KOPT-K1 (cell line): ENCODE data around the gene ACO2.
"Not testable (repeated sequence)": the region's sequence is repeated elsewhere in the genome, so short reads cannot be mapped to it uniquely, and the experiment has no call there.

Source experiments
- H3K27ac ChIP-seq: fragments of 200-600 bp; sonication (generic); 2 replicates; pipeline ENCODE4 v1.5.1; 2016; ENCODE audit warnings: antibody characterized with exemption, mild to moderate bottlenecking, low read depth, low read length; ENCODE audit not compliant: poor library complexity, severe bottlenecking
- H3K36me3 ChIP-seq: fragments of 200-600 bp; sonication (generic); 2 replicates; pipeline ENCODE4 v1.5.1; 2017; ENCODE audit warnings: antibody characterized with exemption, mild to moderate bottlenecking, low read length, moderate library complexity; ENCODE audit not compliant: insufficient read depth
- H3K9me3 ChIP-seq: fragments of 200-600 bp; sonication (generic); 2 replicates; pipeline ENCODE4 v1.5.1; 2017; ENCODE audit warnings: antibody characterized with exemption, low read length, mild to moderate bottlenecking; ENCODE audit not compliant: insufficient read depth, poor library complexity, severe bottlenecking

The ACO2 gene

DNA sequence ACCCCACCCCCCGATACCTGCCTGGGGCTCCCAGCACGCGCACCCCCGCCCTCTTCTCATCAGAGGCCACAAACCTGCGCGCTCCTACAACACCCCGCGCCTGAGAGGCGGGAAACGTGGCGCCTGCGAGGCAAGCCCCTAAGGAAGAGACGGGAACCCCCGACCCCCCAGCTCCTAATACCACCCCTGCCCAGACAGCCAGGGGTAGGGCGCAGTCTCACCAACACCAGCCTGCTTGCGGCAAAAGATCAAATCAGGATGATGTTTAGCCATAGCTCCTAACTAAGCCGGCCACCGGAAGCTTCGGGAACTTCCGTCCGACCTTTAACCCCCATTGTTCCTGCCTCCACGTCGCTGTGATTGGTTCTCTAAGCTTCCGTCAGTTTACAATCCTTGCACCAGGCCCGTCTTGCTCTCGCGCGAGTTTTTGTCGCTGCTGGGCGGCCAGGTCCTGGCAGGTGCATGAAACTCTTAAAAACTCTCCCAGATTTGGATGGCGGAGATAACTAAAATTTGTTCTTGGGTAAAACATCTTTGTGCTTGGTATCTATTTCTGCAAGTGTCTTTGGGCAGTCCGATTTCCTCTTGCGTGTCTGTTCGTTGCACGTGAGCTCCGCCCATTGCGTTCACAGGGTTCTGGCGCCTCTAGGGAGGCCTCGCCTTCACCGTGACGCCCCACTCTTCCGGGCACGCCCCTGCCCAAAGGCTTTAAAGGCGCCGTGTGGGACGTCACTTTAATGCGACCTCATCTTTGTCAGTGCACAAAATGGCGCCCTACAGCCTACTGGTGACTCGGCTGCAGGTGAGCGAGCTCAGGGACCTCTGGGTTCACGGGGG, at the start of gene ACO2, which contains the start of gene PHF5A:
TSS of gene ACO2 (plus strand) at position 737 of the 837 bp plus-strand sequence. CDS start at position 767, 30 bp downstream.
TSS of gene PHF5A (minus strand) at position 312 of the 837 bp plus-strand sequence. CDS start at position 273, 39 bp downstream.
- Histone ChIP-seq H3K36me3 (peaks cover 63% of the 10 kb centered on the region), H3K9me3 (no peaks in the 10 kb centered on the region), H3K27ac (peak within 1 kb of the TSS; percentile 90)

DNA sequence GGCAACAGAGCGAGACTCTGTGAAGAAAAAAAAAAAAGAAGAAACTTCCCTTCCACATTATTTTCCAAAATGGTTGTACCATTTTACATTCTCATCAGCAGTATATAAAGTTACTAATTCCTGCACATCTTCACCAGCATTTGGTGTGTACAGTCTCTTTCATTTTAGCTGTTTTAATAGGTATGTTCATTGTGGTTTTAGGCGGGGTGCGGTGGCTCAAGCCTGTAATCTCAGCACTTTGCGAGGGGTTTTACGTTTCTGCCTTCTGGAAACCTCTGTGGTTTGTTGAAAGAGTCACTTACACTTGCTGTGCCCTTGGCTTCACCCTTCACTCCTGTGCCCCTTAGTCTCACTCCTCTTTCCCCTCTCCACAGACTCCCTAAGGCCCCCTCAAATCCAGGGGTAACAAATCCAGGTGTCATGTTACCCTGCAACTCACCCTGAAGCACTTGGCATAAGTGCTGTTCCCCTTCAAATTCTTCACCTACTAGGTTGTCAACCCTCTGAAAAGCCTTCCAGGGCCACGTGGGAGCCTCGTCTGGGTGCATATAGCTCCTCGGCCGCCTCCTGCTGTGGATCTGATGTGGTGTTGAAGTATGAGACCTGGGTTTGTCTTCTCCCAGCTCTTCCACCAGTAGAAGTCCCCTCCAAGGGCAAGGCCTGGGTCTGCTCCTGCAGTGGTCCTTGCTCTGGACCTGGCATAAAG, 43.1 kb upstream of the ACO2 start:
- Histone ChIP-seq H3K27ac (no peak overlapping the region), H3K36me3 (peaks cover 54% of the 10 kb centered on the region)

DNA sequence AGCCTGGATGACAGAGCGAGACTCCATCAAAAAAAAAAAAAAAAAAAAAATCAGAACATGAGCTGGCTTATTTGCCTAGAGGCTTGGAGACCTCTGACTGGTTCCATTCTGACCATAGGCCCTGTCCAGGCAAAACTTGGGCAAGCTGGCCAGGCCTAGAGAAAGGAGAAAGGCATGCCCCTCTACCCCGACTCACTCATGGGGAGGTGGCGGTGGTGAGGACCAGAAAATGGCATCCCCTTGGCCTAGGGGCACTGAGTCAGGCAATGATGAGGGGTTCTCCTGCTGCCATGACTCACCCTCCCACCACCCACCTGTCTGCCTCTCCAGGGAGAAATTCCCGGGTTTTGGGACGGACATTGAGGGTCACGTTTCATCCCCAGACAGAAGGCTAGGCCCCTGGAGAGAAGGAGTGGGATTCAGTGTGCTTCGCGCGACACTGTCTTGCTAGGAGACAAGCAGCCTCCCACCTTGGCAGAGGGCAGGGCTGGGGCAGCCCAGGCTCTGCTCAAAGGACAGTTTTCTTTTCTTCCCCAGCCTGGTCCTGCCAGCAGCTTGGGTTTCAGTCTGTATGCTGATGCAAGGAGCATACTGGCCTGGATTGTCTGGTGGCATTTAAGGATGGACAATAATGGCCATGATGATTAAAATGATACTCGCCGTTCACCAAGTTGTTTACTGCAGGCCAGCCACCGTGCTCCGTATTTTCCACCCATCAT, 39.5 kb upstream of the ACO2 start:
- Histone ChIP-seq H3K9me3 (no peaks in the 10 kb centered on the region), H3K27ac (no peak overlapping the region), H3K36me3 (peaks cover 63% of the 10 kb centered on the region)

More for the DNA sequence above, 43.1 kb upstream of the ACO2 start:
- no peaks in the 10 kb centered on the region for H3K9me3 ChIP-seq

DNA sequence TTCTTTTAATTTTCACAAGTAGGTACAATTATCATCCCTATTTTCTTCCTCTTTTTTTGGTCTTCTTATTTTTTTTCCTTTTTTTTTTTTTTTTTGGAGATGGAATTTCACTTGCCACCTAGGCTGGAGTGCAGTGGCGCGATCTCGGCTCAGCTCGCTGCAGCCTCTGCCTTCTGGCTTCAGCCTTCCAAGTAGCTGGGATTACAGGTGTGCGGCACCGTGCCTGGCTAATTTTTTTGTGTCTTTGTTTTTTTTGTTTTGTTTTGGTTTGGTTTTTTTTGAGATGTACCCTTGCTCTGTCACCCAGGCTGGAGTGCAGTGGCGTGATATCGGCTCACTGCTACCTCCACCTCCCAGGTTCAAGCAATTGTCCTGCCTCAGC, 39.0 kb upstream of the ACO2 start:
- no peak overlapping the region for H3K27ac ChIP-seq
- peaks cover 63% of the 10 kb centered on the region for H3K36me3 ChIP-seq
- no peaks in the 10 kb centered on the region for H3K9me3 ChIP-seq

DNA sequence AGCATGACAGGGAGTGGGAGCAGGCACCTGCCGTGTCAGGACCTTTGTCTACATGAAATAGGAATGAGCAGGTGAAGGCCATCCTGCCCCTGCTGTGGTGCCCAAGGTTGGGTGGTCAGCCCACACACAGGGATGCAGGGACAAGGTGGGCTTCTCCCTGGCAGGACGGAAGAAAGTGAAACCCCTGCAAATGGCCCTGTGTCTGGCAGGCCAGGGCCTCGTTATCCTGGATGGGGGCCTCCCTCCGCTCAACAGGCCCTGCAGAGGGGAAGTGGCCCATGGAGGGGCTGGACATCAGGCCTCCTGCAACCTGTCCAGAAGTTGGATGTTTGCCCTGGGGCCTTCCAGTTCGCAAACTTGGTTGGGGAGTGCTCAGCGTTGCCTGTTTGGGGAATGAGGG, 37.3 kb upstream of the ACO2 start:
- Histone ChIP-seq H3K36me3 (peaks cover 75% of the 10 kb centered on the region), H3K27ac (no peak overlapping the region), H3K9me3 (no peaks in the 10 kb centered on the region)

DNA sequence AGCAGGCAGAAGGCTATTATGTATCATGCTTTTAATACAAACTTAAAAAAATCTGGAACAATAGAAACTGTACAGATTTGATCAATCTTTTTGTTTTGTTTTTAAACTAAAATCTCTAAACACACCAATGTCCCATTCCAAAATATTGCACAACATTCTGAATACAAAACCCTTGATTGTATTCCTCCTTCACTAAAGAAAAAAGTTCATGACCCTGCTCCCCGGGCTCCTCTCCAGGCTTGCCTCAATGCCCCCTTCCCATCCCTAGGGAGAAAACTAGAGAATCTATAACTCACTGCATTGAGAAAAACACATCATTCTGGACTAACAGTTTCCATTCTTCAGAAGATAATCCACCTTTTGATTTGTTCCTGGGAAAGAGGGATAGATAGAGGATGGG, 35.4 kb upstream of the ACO2 start:
- not testable (repeated sequence) for H3K9me3 ChIP-seq
- H3K36me3 ChIP-seq, result peaks cover 78% of the 10 kb centered on the region

DNA sequence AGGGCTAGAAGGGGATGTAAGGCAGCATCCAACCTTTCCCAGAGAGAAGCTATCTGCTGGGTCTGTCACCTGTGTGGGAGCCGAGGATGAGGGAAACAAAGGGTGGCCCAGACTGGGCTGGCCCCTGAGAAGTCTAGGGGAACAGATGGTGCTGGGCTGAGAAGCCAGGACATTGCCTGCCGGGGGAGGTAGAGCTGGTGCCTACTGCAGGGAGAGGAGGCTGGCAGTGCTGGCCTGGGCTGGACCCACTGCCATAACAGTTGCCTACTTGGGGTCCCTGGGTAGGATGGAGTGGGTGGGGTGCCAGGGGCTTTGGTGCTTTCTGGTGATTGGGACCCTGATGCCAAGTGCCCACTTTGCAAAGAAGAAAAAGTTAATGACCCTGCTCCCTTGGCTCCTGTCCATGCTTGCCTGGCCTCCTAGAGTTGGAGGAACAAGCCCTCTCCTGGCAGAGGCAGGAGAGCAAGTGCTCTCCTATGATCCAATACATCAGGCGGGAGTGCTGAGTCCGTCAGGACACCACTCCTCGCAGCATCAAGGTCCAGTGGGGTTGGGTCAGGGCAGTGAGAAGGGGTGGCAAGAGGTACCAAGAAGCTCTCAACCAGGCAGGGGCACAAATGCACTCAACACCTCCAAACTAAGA, 34.4 kb upstream of the ACO2 start:
- H3K27ac ChIP-seq, result not testable (repeated sequence)
- H3K36me3 ChIP-seq, result peaks cover 85% of the 10 kb centered on the region

More for the DNA sequence above, 35.4 kb upstream of the ACO2 start:
- not testable (repeated sequence) for H3K27ac ChIP-seq

DNA sequence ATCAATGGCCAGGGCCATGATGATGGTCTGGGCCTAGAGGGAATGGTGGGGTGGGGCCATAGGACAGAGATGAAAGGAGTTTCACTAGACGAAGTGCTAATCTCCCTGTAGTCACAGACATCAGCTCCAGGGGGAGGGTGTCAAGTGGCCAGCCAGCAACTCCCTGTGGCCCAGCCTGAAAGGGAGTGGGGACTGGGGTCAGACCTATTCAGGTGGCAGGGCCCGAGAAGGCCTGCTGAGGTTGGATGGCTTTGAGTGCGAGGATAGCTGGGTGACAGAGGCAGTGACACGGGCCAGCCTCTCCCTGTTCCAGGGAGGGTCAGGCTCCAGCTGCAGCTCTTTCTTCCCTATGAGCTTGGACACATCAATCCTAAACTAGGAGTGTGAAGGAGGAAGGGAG, 33.4 kb upstream of the ACO2 start:
- Histone ChIP-seq H3K27ac (no peak overlapping the region), H3K36me3 (peaks cover 84% of the 10 kb centered on the region)

More for the DNA sequence above, 34.4 kb upstream of the ACO2 start:
- not testable (repeated sequence) for H3K9me3 ChIP-seq

DNA sequence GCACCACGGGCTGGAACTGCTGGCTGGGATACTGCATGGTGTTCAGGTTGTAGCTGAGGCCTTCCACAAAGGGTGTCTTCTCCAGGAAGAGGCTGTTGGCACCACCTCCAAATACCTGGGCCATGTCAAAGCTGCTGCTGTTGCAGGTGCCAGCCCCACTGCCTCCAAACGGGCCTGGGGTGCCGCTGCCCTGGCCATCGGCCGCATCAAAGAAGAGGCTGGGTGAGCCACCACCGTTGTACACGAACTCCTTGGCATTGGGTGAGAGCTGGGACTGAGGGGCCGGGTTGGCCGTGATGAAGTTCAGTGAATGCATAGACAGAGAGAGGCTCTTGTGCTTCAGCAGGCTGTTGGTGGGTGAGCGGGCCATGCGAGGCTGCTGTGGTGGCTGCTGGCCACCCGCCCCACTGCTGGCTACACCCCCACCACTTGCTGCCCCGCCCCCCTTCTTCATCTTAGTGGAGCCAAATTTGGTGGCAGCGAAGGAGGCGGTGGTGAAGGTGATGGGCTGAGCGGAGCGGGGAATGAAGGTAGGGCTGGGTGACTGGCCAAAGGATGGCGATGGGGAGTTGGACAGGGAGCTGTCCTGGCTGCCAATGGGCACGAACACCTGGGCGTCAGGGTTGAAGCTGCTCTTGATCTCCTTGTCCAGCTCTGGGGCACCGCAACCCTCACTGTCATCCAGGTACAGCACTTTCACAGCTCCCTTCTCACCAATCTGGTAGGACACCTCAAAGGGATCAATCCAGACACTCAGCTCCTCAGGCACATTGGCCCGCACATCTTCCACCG, 32.4 kb upstream of the ACO2 start:
- H3K27ac ChIP-seq, result no peak overlapping the region
- H3K36me3 ChIP-seq, result peaks cover 74% of the 10 kb centered on the region
- H3K9me3 ChIP-seq, result no peaks in the 10 kb centered on the region

More for the DNA sequence above, 33.4 kb upstream of the ACO2 start:
- H3K9me3 ChIP-seq, result no peaks in the 10 kb centered on the region

DNA sequence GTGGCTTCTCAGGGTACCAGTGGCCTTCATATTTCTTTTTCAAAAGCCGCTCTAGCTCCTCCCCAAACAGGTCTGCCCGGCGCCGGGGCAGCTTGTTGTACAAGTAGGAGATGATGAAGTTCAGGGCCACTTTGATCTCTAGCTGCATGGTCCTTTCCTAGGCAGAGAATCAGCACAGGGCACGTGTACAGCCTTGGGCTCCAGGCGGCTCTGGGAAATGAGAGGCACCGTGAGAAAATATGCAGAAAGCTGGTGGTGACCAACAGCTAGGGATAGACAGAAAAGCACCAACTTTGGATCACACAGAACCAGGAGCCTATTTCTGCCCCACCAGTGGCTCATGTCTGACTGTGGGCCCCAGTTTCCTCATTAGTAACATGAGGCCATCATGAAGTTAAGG, 31.7 kb upstream of the ACO2 start:
- no peak overlapping the region for H3K27ac ChIP-seq
- no peaks in the 10 kb centered on the region for H3K9me3 ChIP-seq
- H3K36me3 ChIP-seq, result peaks cover 68% of the 10 kb centered on the region

DNA sequence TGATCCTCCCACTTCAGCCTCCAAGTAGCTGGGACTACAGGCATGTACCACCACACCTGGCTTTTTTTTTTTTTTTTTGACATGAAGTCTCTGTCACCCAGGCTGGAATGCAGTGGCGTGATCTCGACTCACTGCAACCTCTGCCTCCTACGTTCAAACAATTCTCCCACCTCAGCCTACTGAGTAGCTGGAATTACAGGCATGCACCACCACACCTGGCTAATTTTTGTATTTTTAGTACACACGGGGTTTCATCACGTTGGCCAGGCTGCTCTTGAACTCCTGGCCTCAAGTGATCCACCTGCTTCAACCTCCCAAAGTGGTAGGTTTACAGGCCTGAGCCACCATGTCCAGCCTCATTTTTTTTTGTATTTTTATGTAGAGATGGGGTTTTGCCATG, 28.4 kb upstream of the ACO2 start:
- not testable (repeated sequence) for H3K27ac ChIP-seq, H3K9me3 ChIP-seq
- H3K36me3 ChIP-seq, result peaks cover 45% of the 10 kb centered on the region

DNA sequence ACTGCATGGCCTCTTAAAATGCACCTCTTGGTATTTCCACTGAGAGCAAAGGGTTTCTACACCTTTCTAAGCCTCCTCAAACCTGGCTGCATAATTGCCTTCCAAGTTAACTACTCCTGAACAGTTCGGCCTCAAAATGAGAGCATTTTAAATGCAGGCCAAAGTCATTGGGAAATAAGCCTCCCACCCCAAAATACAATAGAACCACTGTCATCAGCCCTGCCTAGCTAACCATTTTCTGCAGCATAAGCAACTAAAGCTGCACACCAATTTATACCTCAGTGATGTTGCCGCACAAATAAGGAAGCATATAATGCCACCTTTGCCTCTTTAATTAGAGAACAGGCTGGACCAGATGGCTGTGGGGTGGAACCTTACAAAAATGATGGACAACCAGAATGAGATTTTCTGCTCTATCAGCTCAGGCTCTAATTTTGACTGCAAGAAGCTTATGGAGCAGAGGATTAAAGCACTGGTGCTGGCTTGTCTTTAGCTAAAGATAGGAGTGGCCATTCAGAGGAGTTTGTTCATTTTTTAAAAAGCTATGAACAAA, 26.6 kb upstream of the ACO2 start:
- H3K36me3 ChIP-seq, result peaks cover 27% of the 10 kb centered on the region
- H3K27ac ChIP-seq, result no peak overlapping the region
- H3K9me3 ChIP-seq, result no peaks in the 10 kb centered on the region

DNA sequence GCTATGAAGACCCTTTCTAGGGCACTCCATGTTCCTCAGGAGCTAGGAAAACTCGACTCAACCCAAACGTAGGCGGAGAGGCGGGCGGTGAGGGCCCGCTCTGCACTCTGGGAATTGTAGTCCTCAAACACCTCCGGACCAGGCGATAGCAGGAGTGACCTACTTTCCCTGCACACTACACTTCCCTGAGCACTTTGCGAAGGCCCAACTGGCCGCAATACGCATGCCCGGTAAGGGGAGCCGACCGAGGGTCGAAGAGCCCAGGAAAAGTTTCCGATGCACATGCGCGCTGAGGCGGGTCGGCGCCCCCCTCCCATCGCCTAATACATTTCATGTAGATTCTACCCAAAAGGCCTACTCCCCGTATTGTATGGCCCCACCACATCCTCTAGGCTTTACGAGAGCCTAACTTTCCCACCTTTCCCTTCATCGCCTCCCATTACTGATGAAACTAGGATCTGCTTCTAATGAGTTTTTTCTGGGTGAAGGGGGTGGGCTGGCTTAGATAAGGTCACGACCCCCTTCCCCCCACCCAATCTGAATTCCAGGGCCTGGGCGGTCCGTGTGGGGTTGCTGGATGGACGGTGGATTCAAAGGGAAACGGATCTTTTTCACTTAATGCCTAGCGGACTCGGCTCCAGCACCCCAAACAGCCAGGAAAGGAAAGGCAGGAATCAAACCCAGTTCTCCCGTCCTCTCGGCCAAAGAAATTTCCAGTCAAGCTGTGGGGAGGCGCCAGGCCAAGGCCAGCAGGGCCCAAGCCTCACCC, 24.4 kb upstream of the ACO2 start:
- peak overlapping the region; percentile 94 for H3K27ac ChIP-seq
- no peaks in the 10 kb centered on the region for H3K9me3 ChIP-seq
- peaks cover 10% of the 10 kb centered on the region for H3K36me3 ChIP-seq
